Measurements from ENCODE around the gene GRIFIN. TPM values are rescaled to one million over a fixed set of nuclear protein-coding genes. Genes with fewer than 3 reads are reported as not detected.

Gene GRIFIN
- polyA plus RNA-seq, 2 of the 4 experiments (the other 2 are of a cell fraction) = not detected

DNA sequence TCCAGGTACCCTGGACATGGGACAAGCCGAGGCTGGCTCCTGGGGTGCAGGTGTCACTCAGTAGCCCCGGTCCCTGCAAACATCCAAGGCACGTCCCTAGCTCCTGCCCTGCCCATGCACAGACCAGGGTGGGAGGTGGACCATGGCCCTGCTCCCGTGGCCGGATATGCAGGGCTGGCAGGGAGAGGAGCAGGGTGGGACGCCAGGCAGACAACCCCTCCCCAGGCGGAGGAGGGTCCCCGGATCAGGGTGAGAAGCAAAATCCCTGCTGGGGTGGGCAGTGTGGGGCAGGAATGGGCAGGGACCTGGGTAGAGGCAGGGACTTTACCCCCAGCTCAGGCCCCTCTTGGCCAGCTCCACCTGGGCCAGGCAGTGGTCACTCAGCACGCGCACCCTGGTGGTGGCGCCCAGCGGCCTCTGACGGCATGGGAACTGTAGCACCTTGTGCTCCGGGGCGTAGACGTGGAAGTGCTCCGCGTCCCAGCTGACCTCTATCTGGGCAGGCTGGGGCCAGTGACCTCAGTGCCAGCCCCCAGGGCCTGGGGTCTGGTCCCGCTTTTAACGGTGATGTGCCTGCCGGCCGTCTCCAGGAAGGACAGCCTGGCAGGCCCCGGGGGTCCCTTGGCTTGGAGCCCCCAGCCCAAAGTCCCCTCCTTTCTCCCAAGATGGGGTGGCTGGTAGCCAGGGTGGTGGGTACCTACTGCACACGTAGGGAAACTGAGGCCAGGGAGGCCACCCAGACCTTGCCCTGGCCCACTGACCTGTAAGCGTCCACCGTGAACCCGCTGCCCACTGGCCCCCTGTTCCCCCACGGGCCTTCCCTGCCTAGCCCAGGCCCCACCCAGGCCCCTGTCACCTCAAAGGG lies 1.2 kb downstream of the GRIFIN start:
- Histone ChIP-seq H3K9me3 (no peaks in the 10 kb centered on the region), H3K4me1 (peaks cover 18% of the 10 kb centered on the region), H3K4me3 (no peak overlapping the region), H3K27ac (no peak overlapping the region), H3K4me2 (no peak overlapping the region)
- 92% methylated on average over 7 of the region's 28 CpGs for WGBS (ENCODE audit: missing lambda C conversion rate)
- TF ChIP-seq RNF2 (IDR thresholded peaks at IDR 0.05; ENCODE audit: borderline replicate concordance, low read depth) = no peak
- TF ChIP-seq, protein P1, sequence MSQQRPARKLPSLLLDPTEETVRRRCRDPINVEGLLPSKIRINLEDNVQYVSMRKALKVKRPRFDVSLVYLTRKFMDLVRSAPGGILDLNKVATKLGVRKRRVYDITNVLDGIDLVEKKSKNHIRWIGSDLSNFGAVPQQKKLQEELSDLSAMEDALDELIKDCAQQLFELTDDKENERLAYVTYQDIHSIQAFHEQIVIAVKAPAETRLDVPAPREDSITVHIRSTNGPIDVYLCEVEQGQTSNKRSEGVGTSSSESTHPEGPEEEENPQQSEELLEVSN (IDR thresholded peaks at IDR 0.05; ENCODE audit: borderline replicate concordance, low read depth) = no peak
- TF ChIP-seq ZC3H11A (IDR thresholded peaks at IDR 0.05) = no peak
- TF ChIP-seq CHD4 (IDR thresholded peaks at IDR 0.05; ENCODE audit: borderline replicate concordance) = no peak
- TF ChIP-seq, protein P2, sequence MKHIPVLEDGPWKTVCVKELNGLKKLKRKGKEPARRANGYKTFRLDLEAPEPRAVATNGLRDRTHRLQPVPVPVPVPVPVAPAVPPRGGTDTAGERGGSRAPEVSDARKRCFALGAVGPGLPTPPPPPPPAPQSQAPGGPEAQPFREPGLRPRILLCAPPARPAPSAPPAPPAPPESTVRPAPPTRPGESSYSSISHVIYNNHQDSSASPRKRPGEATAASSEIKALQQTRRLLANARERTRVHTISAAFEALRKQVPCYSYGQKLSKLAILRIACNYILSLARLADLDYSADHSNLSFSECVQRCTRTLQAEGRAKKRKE (CRISPR knock-in tag; IDR thresholded peaks at IDR 0.05; ENCODE audit: low read depth) = no peak
- TF ChIP-seq SREBF2 (IDR thresholded peaks at IDR 0.05) = no peak
- TF ChIP-seq ZNF302 (CRISPR knock-in tag; IDR thresholded peaks at IDR 0.05) = no peak
- TF ChIP-seq MAZ (IDR thresholded peaks at IDR 0.05; ENCODE audit: borderline replicate concordance, low read depth, low read length) = no peak
- TF ChIP-seq POLR2AphosphoS2 (conservative IDR thresholded peaks at IDR 0.05; ENCODE audit: low read length) = no peak
- TF ChIP-seq POLR2A (IDR thresholded peaks at IDR 0.05; ENCODE audit: low read length) = no peak
- ATAC-seq (no peak), DNase-seq (ENCODE audit: low read depth in 1 of 2, low spot score in 1 of 2) (no peak), FAIRE-seq (no peak)
- CTCF ChIA-PET = interaction anchor here (1.1 to 2.2 kb wide), 3 partner anchors 13 to 111 kb away, joined by 3 to 11 read pairs (median 3); no protein-coding TSS in a partner anchor
- POLR2A ChIA-PET = no interaction called here

DNA sequence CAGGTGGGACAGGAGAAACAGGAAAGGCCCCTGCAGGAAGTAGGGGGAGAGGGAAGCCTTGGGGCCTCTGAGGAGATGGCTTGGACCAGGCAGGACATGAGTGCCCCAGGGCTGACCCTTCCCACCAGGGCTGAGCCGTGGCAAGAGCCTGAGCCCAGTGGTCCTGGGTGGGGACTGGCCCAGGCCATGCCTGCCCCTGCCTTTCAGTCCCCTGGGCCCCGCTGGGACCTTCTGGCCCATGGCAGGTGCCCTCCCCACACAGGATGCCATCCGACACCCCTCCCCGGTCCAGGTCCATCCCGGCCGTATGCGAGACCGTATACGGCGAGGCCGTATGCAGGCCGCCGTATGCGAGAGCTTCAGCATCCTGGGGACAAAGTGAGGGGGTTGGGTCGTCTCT lies 2.0 kb downstream of the GRIFIN start:
- FAIRE-seq = no peak
- peaks cover 18% of the 10 kb centered on the region for H3K4me1 ChIP-seq
- TF ChIP-seq HDAC2 (IDR thresholded peaks at IDR 0.05) (no peak), HOXB13 (CRISPR knock-in tag; IDR thresholded peaks at IDR 0.05; ENCODE audit: low read depth) (no peak), SREBF2 (IDR thresholded peaks at IDR 0.05) (no peak), CBX2 (IDR thresholded peaks at IDR 0.05; ENCODE audit: borderline replicate concordance, low read depth) (no peak), SMC3 (IDR thresholded peaks at IDR 0.05) (no peak), HEYL (CRISPR knock-in tag; IDR thresholded peaks at IDR 0.05) (no peak)
- TF ChIP-seq, protein P3, sequence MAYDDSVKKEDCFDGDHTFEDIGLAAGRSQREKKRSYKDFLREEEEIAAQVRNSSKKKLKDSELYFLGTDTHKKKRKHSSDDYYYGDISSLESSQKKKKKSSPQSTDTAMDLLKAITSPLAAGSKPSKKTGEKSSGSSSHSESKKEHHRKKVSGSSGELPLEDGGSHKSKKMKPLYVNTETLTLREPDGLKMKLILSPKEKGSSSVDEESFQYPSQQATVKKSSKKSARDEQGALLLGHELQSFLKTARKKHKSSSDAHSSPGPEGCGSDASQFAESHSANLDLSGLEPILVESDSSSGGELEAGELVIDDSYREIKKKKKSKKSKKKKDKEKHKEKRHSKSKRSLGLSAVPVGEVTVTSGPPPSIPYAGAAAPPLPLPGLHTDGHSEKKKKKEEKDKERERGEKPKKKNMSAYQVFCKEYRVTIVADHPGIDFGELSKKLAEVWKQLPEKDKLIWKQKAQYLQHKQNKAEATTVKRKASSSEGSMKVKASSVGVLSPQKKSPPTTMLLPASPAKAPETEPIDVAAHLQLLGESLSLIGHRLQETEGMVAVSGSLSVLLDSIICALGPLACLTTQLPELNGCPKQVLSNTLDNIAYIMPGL (CRISPR knock-in tag; IDR thresholded peaks at IDR 0.05; ENCODE audit: borderline replicate concordance) = no peak
- TF ChIP-seq, protein P4, sequence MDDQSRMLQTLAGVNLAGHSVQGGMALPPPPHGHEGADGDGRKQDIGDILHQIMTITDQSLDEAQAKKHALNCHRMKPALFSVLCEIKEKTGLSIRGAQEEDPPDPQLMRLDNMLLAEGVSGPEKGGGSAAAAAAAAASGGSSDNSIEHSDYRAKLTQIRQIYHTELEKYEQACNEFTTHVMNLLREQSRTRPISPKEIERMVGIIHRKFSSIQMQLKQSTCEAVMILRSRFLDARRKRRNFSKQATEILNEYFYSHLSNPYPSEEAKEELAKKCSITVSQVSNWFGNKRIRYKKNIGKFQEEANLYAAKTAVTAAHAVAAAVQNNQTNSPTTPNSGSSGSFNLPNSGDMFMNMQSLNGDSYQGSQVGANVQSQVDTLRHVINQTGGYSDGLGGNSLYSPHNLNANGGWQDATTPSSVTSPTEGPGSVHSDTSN (IDR thresholded peaks at IDR 0.05) = no peak
- ChIA-PET POLR2A (no interaction called here), CTCF (interaction anchor here (1.1 to 2.2 kb wide), 4 partner anchors 14 to 207 kb away, joined by 3 to 11 read pairs (median 3); no protein-coding TSS in a partner anchor)
- no peak overlapping the region for H3K27ac ChIP-seq
- DNase-seq (ENCODE audit: low read depth in 1 of 2, low spot score in 1 of 2) = no peak
- H3K4me2 ChIP-seq = no peak overlapping the region
- H3K4me3 ChIP-seq = no peak overlapping the region
- WGBS (ENCODE audit: missing lambda C conversion rate) = 94% methylated on average over 6 of the region's 15 CpGs
- H3K9me3 ChIP-seq = no peaks in the 10 kb centered on the region
- ATAC-seq = no peak

Data from A549 (cell line).